Kidney epithelial cell (primary cell): ENCODE results near the gene ARAP2. TPM values are rescaled to one million over a fixed set of nuclear protein-coding genes. Genes with fewer than 3 reads are reported as not detected.

Experiments
- DNase-seq: peaks from one replicate; pipeline ENCODE4 v3.0.0-alpha.2; 2010; ENCODE audit warnings: low read depth
- H3K27me3 ChIP-seq: 2 replicates; pipeline ENCODE4 v1.6.0; 2011; ENCODE audit warnings: low read length; ENCODE audit not compliant: control insufficient read depth, insufficient read depth
- H3K36me3 ChIP-seq: 2 replicates; pipeline ENCODE4 v1.5.1; 2011; ENCODE audit warnings: low read length; ENCODE audit not compliant: control insufficient read depth, insufficient read depth
- H3K4me3 ChIP-seq: 2 replicates; pipeline ENCODE4 v1.5.1; 2011; ENCODE audit warnings: low read depth, mild to moderate bottlenecking, control low read depth, low read length
- CTCF ChIP-seq: IDR thresholded peaks from 2 replicates; pipeline ENCODE4 v1.5.1; 2011; ENCODE audit warnings: mild to moderate bottlenecking, moderate library complexity, low read length, control low read depth, inconsistent platforms; ENCODE audit not compliant: insufficient read depth, poor library complexity, severe bottlenecking
- total RNA-seq: library from RNA; depleted of rRNA; stranded (reverse); fragments of >200 nt; gene quantifications from 2 replicates; pipeline ENCODE4 v1.2.3, GENCODE V29; 2015

The ARAP2 gene
- total RNA-seq, 1 donor from 2014 or later = 14.4 TPM

- no peaks in the 10 kb centered on the region for H3K36me3 ChIP-seq
- DNase-seq = no peak
- no peak for TF ChIP-seq CTCF
- H3K4me3 ChIP-seq = no peak overlapping the region
- no peaks in the 10 kb centered on the region for H3K27me3 ChIP-seq
Measured at GRCh38 chr4:36038491-36038890, 205.8 kb downstream of the ARAP2 start.

- Histone ChIP-seq H3K4me3 (no peak overlapping the region), H3K27me3 (no peaks in the 10 kb centered on the region), H3K36me3 (no peaks in the 10 kb centered on the region)
- TF ChIP-seq CTCF = no peak
- DNase-seq = no peak
Measured at GRCh38 chr4:36037127-36037526, 207.2 kb downstream of the ARAP2 start.

DNA sequence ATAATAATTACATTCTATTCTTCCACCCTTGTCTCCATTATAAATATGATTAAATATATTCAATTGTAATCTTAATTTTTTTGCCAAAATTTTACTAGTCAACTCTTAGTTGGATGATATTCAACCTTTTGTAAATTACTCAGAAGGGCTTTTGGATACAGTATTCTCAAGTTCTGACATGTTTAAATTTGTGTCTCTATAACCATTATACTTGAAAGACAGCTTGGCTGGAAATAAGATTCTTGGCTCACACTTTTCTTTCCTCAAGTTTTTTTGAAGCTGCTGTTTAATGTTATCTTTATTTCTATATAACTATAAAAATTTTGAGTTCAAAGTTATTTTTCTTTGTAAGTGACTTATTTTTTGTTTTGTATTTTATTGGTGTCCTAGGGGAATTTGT is 214.4 kb downstream of the ARAP2 start:
- DNase-seq = no peak
- Histone ChIP-seq H3K27me3 (no peaks in the 10 kb centered on the region), H3K36me3 (no peaks in the 10 kb centered on the region)

DNA sequence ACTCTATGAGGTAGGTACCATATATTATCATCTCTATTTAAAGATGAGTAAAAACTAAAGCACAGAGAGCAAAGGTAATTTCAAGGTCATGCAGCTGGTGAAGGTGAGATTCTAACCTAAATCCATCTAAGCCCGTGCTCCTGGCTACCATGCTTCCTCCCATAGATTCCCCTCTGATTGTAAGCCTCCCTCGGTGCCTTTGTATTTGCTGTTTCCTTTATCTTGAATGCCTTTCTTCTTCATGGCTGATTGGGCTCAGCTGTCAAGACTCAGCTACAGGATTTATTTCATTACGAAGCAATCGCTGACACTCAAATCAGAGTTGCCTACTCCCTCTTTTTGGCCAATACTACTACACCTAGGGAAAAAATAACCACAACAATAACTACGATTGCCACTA is 217.1 kb downstream of the ARAP2 start:
- no peak overlapping the region for H3K4me3 ChIP-seq
- H3K27me3 ChIP-seq = no peaks in the 10 kb centered on the region
- DNase-seq = no peak
- H3K36me3 ChIP-seq = no peaks in the 10 kb centered on the region
- TF ChIP-seq CTCF = no peak

More for the DNA sequence above, 214.4 kb downstream of the ARAP2 start:
- no peak overlapping the region for H3K4me3 ChIP-seq
- no peak for TF ChIP-seq CTCF

- no peaks in the 10 kb centered on the region for H3K36me3 ChIP-seq
- TF ChIP-seq CTCF = no peak
- no peak overlapping the region for H3K4me3 ChIP-seq
- no peak for DNase-seq
- H3K27me3 ChIP-seq = no peaks in the 10 kb centered on the region
Measured at GRCh38 chr4:36026348-36026880, 217.9 kb downstream of the ARAP2 start.
